ENCODE data around the gene LGALS12.

LGALS12 gene

DNA sequence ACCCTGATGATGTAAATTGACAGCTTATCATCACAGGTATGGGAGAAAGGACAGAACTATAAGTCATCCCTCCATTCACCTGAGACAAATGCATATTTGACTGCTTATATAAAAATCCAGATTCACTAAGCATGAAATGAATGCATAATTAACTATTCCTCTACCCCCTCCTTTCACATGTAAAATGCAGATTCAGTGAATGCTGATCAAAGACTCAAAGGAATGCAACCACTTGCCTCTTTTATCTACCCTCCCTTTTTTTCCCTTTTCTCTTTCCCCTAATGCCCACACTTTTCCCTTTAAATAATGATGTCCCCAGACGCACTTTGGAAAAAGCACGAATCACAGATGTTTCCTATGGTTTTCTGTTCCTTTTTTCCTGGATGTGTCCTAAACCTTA, 26.2 kb downstream of the LGALS12 start:
- Histone ChIP-seq H3K9me2 (replicated peaks; ENCODE audit: low read depth, low read length) (no peaks in the 10 kb centered on the region), H3K9me3 (ENCODE audit: insufficient read depth, low read depth, low read length) (no peaks in the 10 kb centered on the region), H3K4me3 (ENCODE audit: low read length, poor library complexity, severe bottlenecking) (peak overlapping the region; percentile 58), H3K4me2 (ENCODE audit: low read depth, low read length, poor library complexity, severe bottlenecking) (peak overlapping the region; percentile 71), H3K27me3 (ENCODE audit: insufficient read depth, low read length, poor library complexity, severe bottlenecking) (no peaks in the 10 kb centered on the region), H2AFZ (ENCODE audit: low read length) (no peak overlapping the region), H3K9ac (ENCODE audit: low read depth, low read length, poor library complexity, severe bottlenecking) (peak overlapping the region; percentile 56), H3K4me1 (ENCODE audit: insufficient read depth, low read length, poor library complexity, severe bottlenecking) (peaks cover 86% of the 10 kb centered on the region), H3F3A (ENCODE audit: low read depth) (no peaks in the 10 kb centered on the region), H3K36me3 (ENCODE audit: insufficient read depth, low read length) (no peaks in the 10 kb centered on the region), H3K79me2 (ENCODE audit: insufficient read depth, low read length) (no peaks in the 10 kb centered on the region), H4K20me1 (ENCODE audit: insufficient read depth, low read length, poor library complexity, severe bottlenecking) (no peaks in the 10 kb centered on the region)
- TF ChIP-seq, protein P1, sequence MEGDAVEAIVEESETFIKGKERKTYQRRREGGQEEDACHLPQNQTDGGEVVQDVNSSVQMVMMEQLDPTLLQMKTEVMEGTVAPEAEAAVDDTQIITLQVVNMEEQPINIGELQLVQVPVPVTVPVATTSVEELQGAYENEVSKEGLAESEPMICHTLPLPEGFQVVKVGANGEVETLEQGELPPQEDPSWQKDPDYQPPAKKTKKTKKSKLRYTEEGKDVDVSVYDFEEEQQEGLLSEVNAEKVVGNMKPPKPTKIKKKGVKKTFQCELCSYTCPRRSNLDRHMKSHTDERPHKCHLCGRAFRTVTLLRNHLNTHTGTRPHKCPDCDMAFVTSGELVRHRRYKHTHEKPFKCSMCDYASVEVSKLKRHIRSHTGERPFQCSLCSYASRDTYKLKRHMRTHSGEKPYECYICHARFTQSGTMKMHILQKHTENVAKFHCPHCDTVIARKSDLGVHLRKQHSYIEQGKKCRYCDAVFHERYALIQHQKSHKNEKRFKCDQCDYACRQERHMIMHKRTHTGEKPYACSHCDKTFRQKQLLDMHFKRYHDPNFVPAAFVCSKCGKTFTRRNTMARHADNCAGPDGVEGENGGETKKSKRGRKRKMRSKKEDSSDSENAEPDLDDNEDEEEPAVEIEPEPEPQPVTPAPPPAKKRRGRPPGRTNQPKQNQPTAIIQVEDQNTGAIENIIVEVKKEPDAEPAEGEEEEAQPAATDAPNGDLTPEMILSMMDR (conservative IDR thresholded peaks at IDR 0.05; ENCODE audit: low read length): no peak
- no peak for TF ChIP-seq EZH2phosphoT487 (IDR thresholded peaks at IDR 0.05; ENCODE audit: borderline replicate concordance)

DNA sequence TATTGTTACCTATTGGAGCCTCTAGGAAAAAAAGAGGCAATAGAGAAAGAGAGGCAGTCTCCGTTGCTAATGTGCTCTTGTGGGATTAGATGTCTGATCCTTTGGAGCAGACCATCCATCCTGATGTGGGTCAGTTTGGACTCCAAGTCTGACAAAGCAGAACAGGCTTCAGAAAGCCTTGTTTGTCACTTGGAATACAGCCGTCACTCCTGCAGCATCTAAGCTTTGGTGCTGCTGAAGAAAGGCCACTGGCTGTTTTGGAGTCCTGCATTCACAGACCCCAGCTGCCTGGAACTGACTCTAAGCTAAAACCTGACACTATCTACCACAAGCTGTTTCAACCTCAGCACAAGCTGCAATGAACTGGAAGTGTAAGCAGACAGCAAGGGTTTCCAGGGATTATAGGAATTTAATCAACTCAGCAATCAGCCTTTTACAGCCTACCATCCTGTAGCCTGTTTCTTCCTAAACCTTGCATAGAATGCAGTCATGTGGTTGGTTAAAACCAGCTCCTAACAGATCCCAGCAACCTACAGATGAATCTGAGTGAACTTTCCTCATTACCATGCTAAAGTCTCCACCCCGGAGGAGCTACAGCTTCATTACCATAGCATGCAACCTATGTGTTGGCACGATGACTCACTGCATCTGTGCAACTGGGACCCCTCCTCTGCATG, 27.1 kb downstream of the LGALS12 start:
- H3K9me2 ChIP-seq (replicated peaks; ENCODE audit: low read depth, low read length): no peaks in the 10 kb centered on the region
- H3K9ac ChIP-seq (ENCODE audit: low read depth, low read length, poor library complexity, severe bottlenecking): peak overlapping the region; percentile 28
- no peaks in the 10 kb centered on the region for H3K9me3 ChIP-seq (ENCODE audit: insufficient read depth, low read depth, low read length)
- H3K4me2 ChIP-seq (ENCODE audit: low read depth, low read length, poor library complexity, severe bottlenecking): peak overlapping the region; percentile 71
- H3K27me3 ChIP-seq (ENCODE audit: insufficient read depth, low read length, poor library complexity, severe bottlenecking): no peaks in the 10 kb centered on the region
- H3K36me3 ChIP-seq (ENCODE audit: insufficient read depth, low read length): no peaks in the 10 kb centered on the region
- H3K79me2 ChIP-seq (ENCODE audit: insufficient read depth, low read length): no peaks in the 10 kb centered on the region
- no peaks in the 10 kb centered on the region for H3F3A ChIP-seq (ENCODE audit: low read depth)
- peaks cover 87% of the 10 kb centered on the region for H3K4me1 ChIP-seq (ENCODE audit: insufficient read depth, low read length, poor library complexity, severe bottlenecking)
- no peaks in the 10 kb centered on the region for H4K20me1 ChIP-seq (ENCODE audit: insufficient read depth, low read length, poor library complexity, severe bottlenecking)
- TF ChIP-seq, protein P1 (conservative IDR thresholded peaks at IDR 0.05; ENCODE audit: low read length): no peak
- no peak for TF ChIP-seq EZH2phosphoT487 (IDR thresholded peaks at IDR 0.05; ENCODE audit: borderline replicate concordance)
- peak overlapping the region; percentile 21; the same call in 1 of the 2 replicates for H2AFZ ChIP-seq (ENCODE audit: low read length)
- H3K4me3 ChIP-seq (ENCODE audit: low read length, poor library complexity, severe bottlenecking): no peak overlapping the region

DNA sequence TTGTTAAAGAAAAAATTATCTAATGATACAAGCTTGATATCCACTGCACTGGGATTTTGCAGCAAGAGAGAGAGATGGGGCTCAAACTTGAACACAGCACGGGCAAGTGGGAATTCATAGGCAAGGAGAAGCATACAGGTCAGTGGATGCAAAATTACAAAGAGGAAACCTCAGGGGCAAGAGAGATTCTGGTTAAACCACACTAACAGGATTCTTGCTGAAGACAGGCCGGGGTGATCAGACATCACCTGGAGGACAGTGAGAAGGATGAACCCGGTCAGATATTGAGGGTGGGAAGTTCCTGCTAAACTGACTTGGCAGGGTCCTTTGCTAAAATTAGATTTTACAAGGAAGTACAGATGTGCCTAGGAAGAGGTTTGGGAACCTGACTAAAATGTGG, 28.2 kb downstream of the LGALS12 start:
- no peak overlapping the region for H2AFZ ChIP-seq (ENCODE audit: low read length)
- H3K4me2 ChIP-seq (ENCODE audit: low read depth, low read length, poor library complexity, severe bottlenecking): peak overlapping the region; percentile 14
- H3K27me3 ChIP-seq (ENCODE audit: insufficient read depth, low read length, poor library complexity, severe bottlenecking): no peaks in the 10 kb centered on the region
- no peak overlapping the region for H3K9ac ChIP-seq (ENCODE audit: low read depth, low read length, poor library complexity, severe bottlenecking)
- no peaks in the 10 kb centered on the region for H4K20me1 ChIP-seq (ENCODE audit: insufficient read depth, low read length, poor library complexity, severe bottlenecking)
- H3K9me3 ChIP-seq (ENCODE audit: insufficient read depth, low read depth, low read length): no peaks in the 10 kb centered on the region
- no peak overlapping the region for H3K4me3 ChIP-seq (ENCODE audit: low read length, poor library complexity, severe bottlenecking)
- TF ChIP-seq, protein P1 (conservative IDR thresholded peaks at IDR 0.05; ENCODE audit: low read length): no peak
- no peak for TF ChIP-seq EZH2phosphoT487 (IDR thresholded peaks at IDR 0.05; ENCODE audit: borderline replicate concordance)
- H3K9me2 ChIP-seq (replicated peaks; ENCODE audit: low read depth, low read length): no peaks in the 10 kb centered on the region
- H3K4me1 ChIP-seq (ENCODE audit: insufficient read depth, low read length, poor library complexity, severe bottlenecking): peaks cover 82% of the 10 kb centered on the region
- H3K79me2 ChIP-seq (ENCODE audit: insufficient read depth, low read length): no peaks in the 10 kb centered on the region
- no peaks in the 10 kb centered on the region for H3F3A ChIP-seq (ENCODE audit: low read depth)
- H3K36me3 ChIP-seq (ENCODE audit: insufficient read depth, low read length): no peaks in the 10 kb centered on the region

Measured in Loucy (cell line).